ENCODE results near the gene NIT1. TPM values are rescaled to one million over a fixed set of nuclear protein-coding genes. Genes with fewer than 3 reads are reported as not detected.

NIT1 gene
- total and polyA plus RNA-seq, 2 donors = 28.0 to 61.4 TPM

- H3K27ac ChIP-seq (ENCODE audit: low read depth in 1 of 2, low read length in 1 of 2) = no peak overlapping the region
Observed at GRCh38 chr1:161145832-161146231, 27.9 kb downstream of the NIT1 start.

GRCh38 chr1:161153176-161153575 is 35.3 kb downstream of the NIT1 start:
- peaks cover 6 to 15% of the 10 kb centered on the region in 2 donors for H3K4me1 ChIP-seq (ENCODE audit: control insufficient read depth in 2 of 2, insufficient read depth in 2 of 2, low read length in 2 of 2)
- H3K9me3 ChIP-seq (ENCODE audit: control insufficient read depth in 2 of 2, insufficient read depth in 1 of 2, low read length in 1 of 2) = no peaks in the 10 kb centered on the region
- H3K36me3 ChIP-seq (ENCODE audit: control insufficient read depth in 2 of 2, insufficient read depth in 2 of 2, low read length in 1 of 2) = peaks cover 15% of the 10 kb centered on the region in 2 donors
- WGBS = 23% methylated on average over 9 of the region's 9 CpGs
- H3K4me3 ChIP-seq (ENCODE audit: low read length in 2 of 2) = peak overlapping the region; percentile 56 to 94
- DNase-seq (ENCODE audit: low read depth in 6 of 9, low spot score in 9 of 9) = no peak
- H3K27ac ChIP-seq (ENCODE audit: low read depth in 1 of 2, low read length in 1 of 2) = peak overlapping the region in 1 of 2 donors; percentile 99
- no peaks in the 10 kb centered on the region for H3K27me3 ChIP-seq (ENCODE audit: control insufficient read depth in 2 of 2, insufficient read depth in 1 of 2, low read length in 1 of 2)

More at GRCh38 chr1:161145832-161146231, 27.9 kb downstream of the NIT1 start:
- WGBS = 96% methylated on average over 3 of the region's 3 CpGs
- H3K36me3 ChIP-seq (ENCODE audit: control insufficient read depth in 2 of 2, insufficient read depth in 2 of 2, low read length in 1 of 2) = no peaks in the 10 kb centered on the region
- H3K4me1 ChIP-seq (ENCODE audit: control insufficient read depth in 2 of 2, insufficient read depth in 2 of 2, low read length in 2 of 2) = no peaks in the 10 kb centered on the region
- no peak for DNase-seq (ENCODE audit: low read depth in 6 of 9, low spot score in 9 of 9)
- no peak overlapping the region for H3K4me3 ChIP-seq (ENCODE audit: low read length in 2 of 2)
- H3K27me3 ChIP-seq (ENCODE audit: control insufficient read depth in 2 of 2, insufficient read depth in 1 of 2, low read length in 1 of 2) = no peaks in the 10 kb centered on the region
- H3K9me3 ChIP-seq (ENCODE audit: control insufficient read depth in 2 of 2, insufficient read depth in 1 of 2, low read length in 1 of 2) = no peaks in the 10 kb centered on the region

GRCh38 chr1:161153682-161154337 is 35.9 kb downstream of the NIT1 start, which contains the start of gene UFC1:
Gene UFC1, plus strand, starts transcription at chr1:161153978. Its CDS starts 20 bp downstream, at chr1:161153998.
- under 1% methylated on average over 33 of the region's 33 CpGs for WGBS
- peaks cover 6 to 20% of the 10 kb centered on the region in 2 donors for H3K4me1 ChIP-seq (ENCODE audit: control insufficient read depth in 2 of 2, insufficient read depth in 2 of 2, low read length in 2 of 2)
- H3K36me3 ChIP-seq (ENCODE audit: control insufficient read depth in 2 of 2, insufficient read depth in 2 of 2, low read length in 1 of 2) = peaks cover 18 to 21% of the 10 kb centered on the region in 2 donors
- peak within 1 kb of the TSS; percentile 56 to 94 for H3K4me3 ChIP-seq (ENCODE audit: low read length in 2 of 2)
- no peaks in the 10 kb centered on the region for H3K9me3 ChIP-seq (ENCODE audit: control insufficient read depth in 2 of 2, insufficient read depth in 1 of 2, low read length in 1 of 2)
- peak within 1 kb of the TSS; percentile 88 to 99 for H3K27ac ChIP-seq (ENCODE audit: low read depth in 1 of 2, low read length in 1 of 2)
- no peaks in the 10 kb centered on the region for H3K27me3 ChIP-seq (ENCODE audit: control insufficient read depth in 2 of 2, insufficient read depth in 1 of 2, low read length in 1 of 2)
- peak; percentile 79 to 95 (median 85) for DNase-seq (ENCODE audit: low read depth in 6 of 9, low spot score in 9 of 9)

GRCh38 chr1:161157867-161158266 is 40.0 kb downstream of the NIT1 start:
- peaks cover 35 to 36% of the 10 kb centered on the region in 2 donors for H3K36me3 ChIP-seq (ENCODE audit: control insufficient read depth in 2 of 2, insufficient read depth in 2 of 2, low read length in 1 of 2)
- H3K27ac ChIP-seq (ENCODE audit: low read depth in 1 of 2, low read length in 1 of 2) = no peak overlapping the region
- 97% methylated on average over 1 of the region's 1 CpG for WGBS
- no peak for DNase-seq (ENCODE audit: low read depth in 6 of 9, low spot score in 9 of 9)
- H3K27me3 ChIP-seq (ENCODE audit: control insufficient read depth in 2 of 2, insufficient read depth in 1 of 2, low read length in 1 of 2) = no peaks in the 10 kb centered on the region
- H3K9me3 ChIP-seq (ENCODE audit: control insufficient read depth in 2 of 2, insufficient read depth in 1 of 2, low read length in 1 of 2) = no peaks in the 10 kb centered on the region
- no peak overlapping the region for H3K4me3 ChIP-seq (ENCODE audit: low read length in 2 of 2)
- peaks cover 13 to 33% of the 10 kb centered on the region in 2 donors for H3K4me1 ChIP-seq (ENCODE audit: control insufficient read depth in 2 of 2, insufficient read depth in 2 of 2, low read length in 2 of 2)

- Histone ChIP-seq H3K9me3 (ENCODE audit: control insufficient read depth in 2 of 2, insufficient read depth in 1 of 2, low read length in 1 of 2) (no peaks in the 10 kb centered on the region), H3K36me3 (ENCODE audit: control insufficient read depth in 2 of 2, insufficient read depth in 2 of 2, low read length in 1 of 2) (peaks cover 36 to 41% of the 10 kb centered on the region in 2 donors), H3K27me3 (ENCODE audit: control insufficient read depth in 2 of 2, insufficient read depth in 1 of 2, low read length in 1 of 2) (no peaks in the 10 kb centered on the region), H3K27ac (ENCODE audit: low read depth in 1 of 2, low read length in 1 of 2) (peak overlapping the region in 1 of 2 donors; percentile 33), H3K4me3 (ENCODE audit: low read length in 2 of 2) (peak overlapping the region in 1 of 2 donors; percentile 99), H3K4me1 (ENCODE audit: control insufficient read depth in 2 of 2, insufficient read depth in 2 of 2, low read length in 2 of 2) (peaks cover 13 to 29% of the 10 kb centered on the region in 2 donors)
- DNase-seq (ENCODE audit: low read depth in 6 of 9, low spot score in 9 of 9) = no peak
- WGBS = 77% methylated on average over 9 of the region's 9 CpGs
Observed at GRCh38 chr1:161158316-161159010, 40.6 kb downstream of the NIT1 start.

- H3K27me3 ChIP-seq (ENCODE audit: control insufficient read depth in 2 of 2, insufficient read depth in 1 of 2, low read length in 1 of 2) = no peaks in the 10 kb centered on the region
- H3K4me1 ChIP-seq (ENCODE audit: control insufficient read depth in 2 of 2, insufficient read depth in 2 of 2, low read length in 2 of 2) = peaks cover 13 to 27% of the 10 kb centered on the region in 2 donors
- peak within 1 kb of the TSS; percentile 93 to 99 for H3K4me3 ChIP-seq (ENCODE audit: low read length in 2 of 2)
- H3K36me3 ChIP-seq (ENCODE audit: control insufficient read depth in 2 of 2, insufficient read depth in 2 of 2, low read length in 1 of 2) = peaks cover 41 to 47% of the 10 kb centered on the region in 2 donors
- H3K9me3 ChIP-seq (ENCODE audit: control insufficient read depth in 2 of 2, insufficient read depth in 1 of 2, low read length in 1 of 2) = no peaks in the 10 kb centered on the region
- 5% methylated on average over 60 of the region's 60 CpGs for WGBS
- DNase-seq (ENCODE audit: low read depth in 6 of 9, low spot score in 9 of 9) = peak; percentile 78 to 96 (median 89)
- H3K27ac ChIP-seq (ENCODE audit: low read depth in 1 of 2, low read length in 1 of 2) = peak within 1 kb of the TSS; percentile 56 to 84
Observed at GRCh38 chr1:161159087-161159912, 41.4 kb downstream of the NIT1 start, which contains the start of gene USP21. Gene USP21, plus strand, starts transcription at chr1:161159500. Its CDS starts 1,141 bp downstream, at chr1:161160641.

GRCh38 chr1:161159913-161160243 is 42.0 kb downstream of the NIT1 start:
- Histone ChIP-seq H3K9me3 (ENCODE audit: control insufficient read depth in 2 of 2, insufficient read depth in 1 of 2, low read length in 1 of 2) (no peaks in the 10 kb centered on the region), H3K27ac (ENCODE audit: low read depth in 1 of 2, low read length in 1 of 2) (peak overlapping the region in 1 of 2 donors; percentile 84), H3K4me3 (ENCODE audit: low read length in 2 of 2) (peak overlapping the region; percentile 93 to 99), H3K36me3 (ENCODE audit: control insufficient read depth in 2 of 2, insufficient read depth in 2 of 2, low read length in 1 of 2) (peaks cover 45 to 48% of the 10 kb centered on the region in 2 donors), H3K27me3 (ENCODE audit: control insufficient read depth in 2 of 2, insufficient read depth in 1 of 2, low read length in 1 of 2) (no peaks in the 10 kb centered on the region), H3K4me1 (ENCODE audit: control insufficient read depth in 2 of 2, insufficient read depth in 2 of 2, low read length in 2 of 2) (peaks cover 9 to 22% of the 10 kb centered on the region in 2 donors)
- no peak for DNase-seq (ENCODE audit: low read depth in 6 of 9, low spot score in 9 of 9)
- WGBS = 19% methylated on average over 11 of the region's 11 CpGs

GRCh38 chr1:161160671-161161145 is 42.8 kb downstream of the NIT1 start:
- WGBS = 97% methylated on average over 22 of the region's 22 CpGs
- H3K9me3 ChIP-seq (ENCODE audit: control insufficient read depth in 2 of 2, insufficient read depth in 1 of 2, low read length in 1 of 2) = no peaks in the 10 kb centered on the region
- no peaks in the 10 kb centered on the region for H3K27me3 ChIP-seq (ENCODE audit: control insufficient read depth in 2 of 2, insufficient read depth in 1 of 2, low read length in 1 of 2)
- DNase-seq (ENCODE audit: low read depth in 6 of 9, low spot score in 9 of 9) = no peak
- H3K27ac ChIP-seq (ENCODE audit: low read depth in 1 of 2, low read length in 1 of 2) = no peak overlapping the region
- H3K4me1 ChIP-seq (ENCODE audit: control insufficient read depth in 2 of 2, insufficient read depth in 2 of 2, low read length in 2 of 2) = peaks cover 12 to 27% of the 10 kb centered on the region in 2 donors
- no peak overlapping the region for H3K4me3 ChIP-seq (ENCODE audit: low read length in 2 of 2)
- peaks cover 47 to 50% of the 10 kb centered on the region in 2 donors for H3K36me3 ChIP-seq (ENCODE audit: control insufficient read depth in 2 of 2, insufficient read depth in 2 of 2, low read length in 1 of 2)

Measured in thymus (tissue), 11 donors.